NCI-H128 (cell line): ENCODE data around the gene CFP.
A peak's percentile ranks its signal among the peaks of the same experiment; 100 is the strongest.
"Not testable (repeated sequence)": the region's sequence is repeated elsewhere in the genome, so short reads cannot be mapped to it uniquely, and the experiment has no call there.

ENCODE experiments used
- DNase-seq: peaks from one replicate; lab custom pipeline; 2025; ENCODE audit not compliant: unreplicated experiment; lab: John Stamatoyannopoulos, UW

Gene CFP

GRCh38 chrX:47629419-47630200 is at the start of gene CFP:
Gene CFP (minus strand): TSS chrX:47629930. CDS start chrX:47629844, 86 bp downstream.
- no peak for DNase-seq

- not testable (repeated sequence) for DNase-seq
Measured at GRCh38 chrX:47675959-47676859, 46.5 kb upstream of the CFP start.

GRCh38 chrX:47674776-47675175 is 45.0 kb upstream of the CFP start:
- DNase-seq = no peak

- DNase-seq = not testable (repeated sequence)
Measured at GRCh38 chrX:47665797-47666196, 36.1 kb upstream of the CFP start.

GRCh38 chrX:47664737-47665136 is 35.0 kb upstream of the CFP start:
- no peak for DNase-seq

GRCh38 chrX:47662144-47662657 is 32.5 kb upstream of the CFP start:
- DNase-seq = no peak

GRCh38 chrX:47661539-47661938 is 31.8 kb upstream of the CFP start:
- no peak for DNase-seq

- no peak for DNase-seq
Measured at GRCh38 chrX:47659421-47659726, 29.6 kb upstream of the CFP start.

GRCh38 chrX:47658684-47659420 is 29.1 kb upstream of the CFP start, which contains the start of gene UXT:
Gene UXT (minus strand): TSS chrX:47659180. CDS start chrX:47658927, 253 bp downstream.
- DNase-seq = peak; percentile 82

- DNase-seq = no peak
Measured at GRCh38 chrX:47658301-47658683, 28.6 kb upstream of the CFP start.

GRCh38 chrX:47651043-47651905 is 21.5 kb upstream of the CFP start:
- DNase-seq = no peak

- DNase-seq = peak; percentile 98
Measured at GRCh38 chrX:47650164-47651042, 20.7 kb upstream of the CFP start, which contains the start of gene ELK1. Gene ELK1 (minus strand): TSS chrX:47650563. CDS start chrX:47641441, 9,122 bp downstream.

- DNase-seq = no peak
Measured at GRCh38 chrX:47649781-47650163, 20.0 kb upstream of the CFP start.

- no peak for DNase-seq
Measured at GRCh38 chrX:47649271-47649670, 19.5 kb upstream of the CFP start.

GRCh38 chrX:47648376-47648775 is 18.6 kb upstream of the CFP start:
- DNase-seq = no peak

GRCh38 chrX:47646636-47647035 is 16.9 kb upstream of the CFP start:
- no peak for DNase-seq

- no peak for DNase-seq
Measured at GRCh38 chrX:47645530-47645929, 15.8 kb upstream of the CFP start.

GRCh38 chrX:47644557-47645091 is 14.9 kb upstream of the CFP start:
- no peak for DNase-seq

GRCh38 chrX:47643926-47644325 is 14.2 kb upstream of the CFP start:
- peak; percentile 1 for DNase-seq
